H9 (cell line): Measurements from ENCODE around the gene PTPRJ. TPM values are rescaled to one million over a fixed set of nuclear protein-coding genes. Genes with fewer than 3 reads are reported as not detected.

ENCODE experiments used
- DNase-seq: peaks from one replicate; pipeline ENCODE4 v3.0.0-alpha.2; 2017
- H2AFZ ChIP-seq: one replicate; pipeline ENCODE4 v1.6.1; 2013; ENCODE audit warnings: mild to moderate bottlenecking, low read length, control low read depth, moderate library complexity
- H2AK5ac ChIP-seq: 2 replicates; pipeline ENCODE4 v1.6.1; 2013; ENCODE audit warnings: low read length, control low read depth, mixed read lengths; ENCODE audit not compliant: insufficient read length
- H2BK120ac ChIP-seq: one replicate; pipeline ENCODE4 v1.6.1; 2013; ENCODE audit warnings: low read depth, mild to moderate bottlenecking, low read length, control low read depth, inconsistent platforms; ENCODE audit not compliant: poor library complexity, severe bottlenecking
- H2BK12ac ChIP-seq: 2 replicates; pipeline ENCODE4 v1.6.1; 2013; ENCODE audit warnings: low read length, control low read depth, mixed read lengths, low read depth; ENCODE audit not compliant: insufficient read length
- H2BK15ac ChIP-seq: 2 replicates; pipeline ENCODE4 v1.6.1; 2013; ENCODE audit warnings: low read depth, low read length, control low read depth
- H2BK20ac ChIP-seq: one replicate; pipeline ENCODE4 v1.6.1; 2013; ENCODE audit warnings: low read depth, mild to moderate bottlenecking, low read length, control low read depth, inconsistent platforms; ENCODE audit not compliant: poor library complexity, severe bottlenecking
- H2BK5ac ChIP-seq: 2 replicates; pipeline ENCODE4 v1.6.1; 2013; ENCODE audit warnings: low read length, control low read depth, mixed read lengths; ENCODE audit not compliant: insufficient read length
- H3K14ac ChIP-seq: 2 replicates; pipeline ENCODE4 v1.6.1; 2013; ENCODE audit warnings: low read length, control low read depth; ENCODE audit not compliant: insufficient read depth
- H3K18ac ChIP-seq: 2 replicates; pipeline ENCODE4 v1.6.1; 2013; ENCODE audit warnings: low read depth, mild to moderate bottlenecking, mixed read lengths, low read length, control low read depth; ENCODE audit not compliant: insufficient read length
- H3K23ac ChIP-seq: 2 replicates; pipeline ENCODE4 v1.6.1; 2013; ENCODE audit warnings: low read length, control low read depth, mixed read lengths, low read depth; ENCODE audit not compliant: insufficient read length
- H3K23me2 ChIP-seq: 2 replicates; pipeline ENCODE4 v1.6.1; 2013; ENCODE audit warnings: low read depth, mild to moderate bottlenecking, mixed read lengths, low read length, control low read depth; ENCODE audit not compliant: insufficient read length, poor library complexity, severe bottlenecking
- H3K27ac ChIP-seq: 2 replicates; pipeline ENCODE4 v1.5.1; 2013; ENCODE audit warnings: low read length, control low read depth, mixed read lengths, low read depth; ENCODE audit not compliant: insufficient read length
- H3K27me3 ChIP-seq: 2 replicates; pipeline ENCODE4 v1.6.1; 2013; ENCODE audit warnings: low read length, control low read depth, inconsistent platforms; ENCODE audit not compliant: insufficient read depth
- H3K4ac ChIP-seq: 2 replicates; pipeline ENCODE4 v1.6.1; 2013; ENCODE audit warnings: low read depth, mild to moderate bottlenecking, control low read depth, inconsistent platforms, low read length, moderate library complexity
- H3K4me1 ChIP-seq: 2 replicates; pipeline ENCODE4 v1.6.1; 2013; ENCODE audit warnings: low read length, control low read depth, inconsistent platforms; ENCODE audit not compliant: insufficient read depth
- H3K4me2 ChIP-seq: 2 replicates; pipeline ENCODE4 v1.6.1; 2013; ENCODE audit warnings: low read length, control low read depth, mixed read lengths; ENCODE audit not compliant: insufficient read length, insufficient read depth
- H3K56ac ChIP-seq: 2 replicates; pipeline ENCODE4 v1.6.1; 2013; ENCODE audit warnings: low read depth, mild to moderate bottlenecking, mixed read lengths, low read length, control low read depth; ENCODE audit not compliant: insufficient read length
- H3K79me1 ChIP-seq: 2 replicates; pipeline ENCODE4 v1.6.1; 2013; ENCODE audit warnings: low read depth, mild to moderate bottlenecking, moderate library complexity, low read length, control low read depth, inconsistent platforms; ENCODE audit not compliant: insufficient read depth, poor library complexity, severe bottlenecking
- H3K79me2 ChIP-seq: 2 replicates; pipeline ENCODE4 v1.6.1; 2013; ENCODE audit warnings: low read length, control low read depth, inconsistent platforms; ENCODE audit not compliant: insufficient read depth
- H3K9ac ChIP-seq: 2 replicates; pipeline ENCODE4 v1.6.1; 2013; ENCODE audit warnings: low read length, control low read depth, mixed read lengths; ENCODE audit not compliant: insufficient read length; ENCODE audit errors: extremely low read depth
- H3K9me3 ChIP-seq: one replicate; pipeline ENCODE4 v1.6.1; 2013; ENCODE audit warnings: low read depth, low read length, inconsistent platforms; ENCODE audit not compliant: control insufficient read depth
- H3T11ph ChIP-seq: one replicate; pipeline ENCODE4 v1.6.1; 2013; ENCODE audit warnings: mild to moderate bottlenecking, low read length, control low read depth, inconsistent platforms
- H4K20me1 ChIP-seq: one replicate; pipeline ENCODE4 v1.6.1; 2013; ENCODE audit not compliant: control insufficient read depth, insufficient read length, insufficient read depth
- H4K5ac ChIP-seq: 2 replicates; pipeline ENCODE4 v1.6.1; 2013; ENCODE audit warnings: low read depth, mild to moderate bottlenecking, mixed read lengths, low read length, control low read depth; ENCODE audit not compliant: insufficient read length
- H4K8ac ChIP-seq: replicated peaks from 2 replicates; pipeline ENCODE4 v1.6.1; 2013; ENCODE audit warnings: low read length, control low read depth, mixed read lengths, low read depth; ENCODE audit not compliant: insufficient read length
- H4K91ac ChIP-seq: 2 replicates; pipeline ENCODE4 v1.6.1; 2013; ENCODE audit warnings: low read depth, mild to moderate bottlenecking, moderate library complexity, mixed read lengths, low read length, control low read depth; ENCODE audit not compliant: insufficient read length
- H3K27ac Mint-ChIP-seq, 3 experiments: 2 replicates in 2 of 3; 3 replicates in 1 of 3; pipeline ENCODE4 v1.8.0; 2020 to 2021; ENCODE audit warnings: mixed read lengths in 3 of 3, mild to moderate bottlenecking in 1 of 3, moderate library complexity in 1 of 3
- H3K27me3 Mint-ChIP-seq: 2 replicates; pipeline ENCODE4 v1.8.0; 2021; ENCODE audit warnings: low read depth, mild to moderate bottlenecking, moderate library complexity, mixed read lengths
- H3K36me3 Mint-ChIP-seq, 3 experiments: 2 replicates in 2 of 3; 3 replicates in 1 of 3; pipeline ENCODE4 v1.8.0; 2020 to 2021; ENCODE audit warnings: low read depth in 3 of 3, mixed read lengths in 3 of 3; ENCODE audit not compliant: insufficient read depth in 1 of 3
- H3K4me1 Mint-ChIP-seq, 2 experiments: 2 replicates each; pipeline ENCODE4 v1.8.0; 2020; ENCODE audit warnings: mixed read lengths in 2 of 2
- H3K4me3 Mint-ChIP-seq, 2 experiments: 2 replicates in 1 of 2; 3 replicates in 1 of 2; pipeline ENCODE4 v1.8.0; 2020 to 2021; ENCODE audit warnings: mild to moderate bottlenecking in 2 of 2, mixed read lengths in 2 of 2, moderate library complexity in 1 of 2
- H3K9me3 Mint-ChIP-seq, 2 experiments: 2 replicates in 1 of 2; 3 replicates in 1 of 2; pipeline ENCODE4 v1.8.0; 2020; ENCODE audit warnings: mild to moderate bottlenecking in 2 of 2, mixed read lengths in 2 of 2, moderate library complexity in 1 of 2
- WGBS: extraction: QIAGEN DNeasy Blood & Tissue Kit; methylation state at CpG from one replicate; pipeline ENCODE4 v1.1.7; 2013; ENCODE audit warnings: missing lambda C conversion rate, low lambda C conversion rate, mixed read lengths; ENCODE audit not compliant: insufficient read length; ENCODE audit errors: extremely low coverage; 5-methylcytosine and 5-hydroxymethylcytosine counted together
- total RNA-seq: library from RNA; stranded (reverse); gene quantifications from 2 replicates; pipeline ENCODE4 v1.2.1, GENCODE V29; 2021
- TF ChIP-seq, protein P1 (sequence below): fragments of 200-600 bp; sonication (generic); conservative IDR thresholded peaks from 3 replicates; pipeline ENCODE4 v1.8.0; 2021; ENCODE audit warnings: antibody characterized with exemption, mild to moderate bottlenecking

The PTPRJ gene
- total RNA-seq, 1 experiment from 2014 or later, result 10.6 TPM

DNA sequence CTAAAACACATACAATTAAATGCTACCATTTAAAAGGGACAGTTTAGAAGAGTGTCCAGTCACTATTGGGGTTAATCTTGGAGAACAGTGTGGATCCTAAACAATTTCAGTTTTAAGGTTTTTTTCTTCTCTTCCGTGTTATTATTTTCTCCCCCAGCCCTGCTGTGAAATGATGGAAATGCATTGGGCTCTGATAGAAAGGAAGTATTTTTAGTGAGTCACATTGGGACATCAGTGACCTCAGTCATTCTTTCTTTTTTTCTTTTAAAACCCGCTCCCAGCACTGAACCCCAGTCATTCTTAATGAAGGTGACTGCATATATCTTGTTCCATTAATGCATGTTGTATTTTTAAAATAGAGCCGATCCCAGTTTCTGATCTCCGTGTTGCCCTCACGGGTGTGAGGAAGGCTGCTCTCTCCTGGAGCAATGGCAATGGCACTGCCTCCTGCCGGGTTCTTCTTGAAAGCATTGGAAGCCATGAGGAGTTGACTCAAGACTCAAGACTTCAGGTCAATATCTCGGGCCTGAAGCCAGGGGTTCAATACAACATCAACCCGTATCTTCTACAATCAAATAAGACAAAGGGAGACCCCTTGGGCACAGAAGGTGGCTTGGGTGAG is 143.0 kb downstream of the PTPRJ start:
- Histone ChIP-seq H4K91ac (no peak overlapping the region), H4K5ac (no peak overlapping the region), H4K8ac (no peak overlapping the region), H3K56ac (no peak overlapping the region), H3K4ac (no peak overlapping the region), H2BK120ac (no peak overlapping the region), H3K27ac (no peak overlapping the region), H2BK20ac (no peak overlapping the region), H2BK12ac (no peak overlapping the region), H2BK15ac (no peak overlapping the region), H3K27me3 (no peaks in the 10 kb centered on the region), H3K23me2 (no peaks in the 10 kb centered on the region), H3K4me2 (no peak overlapping the region), H3K4me1 (no peaks in the 10 kb centered on the region), H4K20me1 (no peaks in the 10 kb centered on the region), H3K18ac (no peak overlapping the region), H2AK5ac (no peak overlapping the region), H3K9ac (no peak overlapping the region), H3K79me2 (no peaks in the 10 kb centered on the region), H3T11ph (no peak overlapping the region), H3K9me3 (no peaks in the 10 kb centered on the region), H3K79me1 (no peaks in the 10 kb centered on the region), H2AFZ (no peak overlapping the region), H2BK5ac (no peak overlapping the region), H3K23ac (no peak overlapping the region), H3K14ac (no peak overlapping the region)
- H3K4me1 Mint-ChIP-seq, result peaks cover 7 to 9% of the 10 kb centered on the region in 2 experiments
- H3K27ac Mint-ChIP-seq, result no peak overlapping the region
- WGBS, result no CpG with 5 or more reads among the region's 8 CpGs
- peaks cover 8 to 15% (median 9%) of the 10 kb centered on the region in 3 experiments for H3K36me3 Mint-ChIP-seq
- no peak for DNase-seq
- no peak overlapping the region for H3K4me3 Mint-ChIP-seq
- no peaks in the 10 kb centered on the region for H3K27me3 Mint-ChIP-seq
- H3K9me3 Mint-ChIP-seq, result no peaks in the 10 kb centered on the region
- TF ChIP-seq, protein P1, sequence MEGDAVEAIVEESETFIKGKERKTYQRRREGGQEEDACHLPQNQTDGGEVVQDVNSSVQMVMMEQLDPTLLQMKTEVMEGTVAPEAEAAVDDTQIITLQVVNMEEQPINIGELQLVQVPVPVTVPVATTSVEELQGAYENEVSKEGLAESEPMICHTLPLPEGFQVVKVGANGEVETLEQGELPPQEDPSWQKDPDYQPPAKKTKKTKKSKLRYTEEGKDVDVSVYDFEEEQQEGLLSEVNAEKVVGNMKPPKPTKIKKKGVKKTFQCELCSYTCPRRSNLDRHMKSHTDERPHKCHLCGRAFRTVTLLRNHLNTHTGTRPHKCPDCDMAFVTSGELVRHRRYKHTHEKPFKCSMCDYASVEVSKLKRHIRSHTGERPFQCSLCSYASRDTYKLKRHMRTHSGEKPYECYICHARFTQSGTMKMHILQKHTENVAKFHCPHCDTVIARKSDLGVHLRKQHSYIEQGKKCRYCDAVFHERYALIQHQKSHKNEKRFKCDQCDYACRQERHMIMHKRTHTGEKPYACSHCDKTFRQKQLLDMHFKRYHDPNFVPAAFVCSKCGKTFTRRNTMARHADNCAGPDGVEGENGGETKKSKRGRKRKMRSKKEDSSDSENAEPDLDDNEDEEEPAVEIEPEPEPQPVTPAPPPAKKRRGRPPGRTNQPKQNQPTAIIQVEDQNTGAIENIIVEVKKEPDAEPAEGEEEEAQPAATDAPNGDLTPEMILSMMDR, result no peak
